Uterus (tissue), 2 donors: ENCODE results near the gene TLE4.

ENCODE experiments used
- POLR2A ChIP-seq, 2 donors: fragments of 450-650 bp; IDR thresholded peaks; one replicate each; pipeline ENCODE4 v1.6.1; 2016; ENCODE audit warnings: antibody characterized with exemption in 2 of 2, mild to moderate bottlenecking in 1 of 2, moderate library complexity in 1 of 2
- TF ChIP-seq, protein P1 (sequence below), 4 experiments: fragments of 200-600 bp in 2 of 4; fragments of 450-650 bp in 2 of 4; sonication (generic) in 2 of 4; IDR thresholded peaks; one replicate each; pipeline ENCODE4 v1.5.1; 2016 to 2019; ENCODE audit warnings: antibody characterized with exemption in 4 of 4, mild to moderate bottlenecking in 2 of 4, moderate library complexity in 1 of 4

DNA sequence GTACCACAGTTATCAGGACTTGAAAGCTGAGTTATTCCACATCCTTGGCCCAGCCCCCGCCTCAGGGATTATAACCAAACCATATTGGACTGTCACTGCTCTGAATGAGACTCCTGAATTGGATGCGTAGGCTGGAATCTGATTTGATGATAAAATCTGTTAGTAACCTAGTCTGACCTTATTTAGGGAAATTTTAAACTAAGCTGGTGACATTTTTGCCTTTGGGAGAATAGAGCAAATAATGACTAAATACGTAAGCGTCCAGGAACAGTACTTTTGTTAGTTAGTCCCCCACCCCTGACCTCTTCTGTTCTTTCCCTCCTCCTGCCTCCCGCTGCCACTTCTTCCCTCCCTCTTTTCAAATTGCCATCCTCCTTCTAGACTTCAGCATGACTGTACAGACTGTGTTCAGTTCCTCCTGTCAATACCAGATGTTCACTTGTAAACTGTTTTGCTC is 92.6 kb downstream of the TLE4 start:
- TF ChIP-seq, protein P1, sequence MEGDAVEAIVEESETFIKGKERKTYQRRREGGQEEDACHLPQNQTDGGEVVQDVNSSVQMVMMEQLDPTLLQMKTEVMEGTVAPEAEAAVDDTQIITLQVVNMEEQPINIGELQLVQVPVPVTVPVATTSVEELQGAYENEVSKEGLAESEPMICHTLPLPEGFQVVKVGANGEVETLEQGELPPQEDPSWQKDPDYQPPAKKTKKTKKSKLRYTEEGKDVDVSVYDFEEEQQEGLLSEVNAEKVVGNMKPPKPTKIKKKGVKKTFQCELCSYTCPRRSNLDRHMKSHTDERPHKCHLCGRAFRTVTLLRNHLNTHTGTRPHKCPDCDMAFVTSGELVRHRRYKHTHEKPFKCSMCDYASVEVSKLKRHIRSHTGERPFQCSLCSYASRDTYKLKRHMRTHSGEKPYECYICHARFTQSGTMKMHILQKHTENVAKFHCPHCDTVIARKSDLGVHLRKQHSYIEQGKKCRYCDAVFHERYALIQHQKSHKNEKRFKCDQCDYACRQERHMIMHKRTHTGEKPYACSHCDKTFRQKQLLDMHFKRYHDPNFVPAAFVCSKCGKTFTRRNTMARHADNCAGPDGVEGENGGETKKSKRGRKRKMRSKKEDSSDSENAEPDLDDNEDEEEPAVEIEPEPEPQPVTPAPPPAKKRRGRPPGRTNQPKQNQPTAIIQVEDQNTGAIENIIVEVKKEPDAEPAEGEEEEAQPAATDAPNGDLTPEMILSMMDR (IDR thresholded peaks at IDR 0.05): no peak
- TF ChIP-seq POLR2A (IDR thresholded peaks at IDR 0.05): no peak
